GM06990 (cell line): ENCODE results near the gene HERC2.

Experiments
- DNase-seq: peaks from one replicate; pipeline ENCODE4 v3.0.0-alpha.2; 2011; ENCODE audit not compliant: insufficient read length; ENCODE audit errors: extremely low read depth
- H3K27me3 ChIP-seq: replicated peaks from 2 replicates; pipeline ENCODE4 v1.6.0; 2011; ENCODE audit warnings: low read length; ENCODE audit not compliant: control insufficient read depth, insufficient read depth
- H3K36me3 ChIP-seq: 2 replicates; pipeline ENCODE4 v1.5.1; 2011; ENCODE audit warnings: low read length; ENCODE audit not compliant: control insufficient read depth, insufficient read depth
- H3K4me3 ChIP-seq: replicated peaks from 2 replicates; pipeline ENCODE4 v1.5.1; 2011; ENCODE audit warnings: low read depth, mild to moderate bottlenecking, control low read depth, low read length
- CTCF ChIP-seq: IDR thresholded peaks from 2 replicates; pipeline ENCODE4 v1.5.1; 2011; ENCODE audit warnings: low read length, control low read depth, mild to moderate bottlenecking, inconsistent platforms; ENCODE audit not compliant: insufficient read depth, poor library complexity, severe bottlenecking

The HERC2 gene

GRCh38 chr15:28111543-28111942 is 210.4 kb downstream of the HERC2 start:
- Histone ChIP-seq H3K36me3 (peaks cover 23% of the 10 kb centered on the region), H3K27me3 (no peaks in the 10 kb centered on the region), H3K4me3 (no peak overlapping the region)
- TF ChIP-seq CTCF, result no peak
- no peak for DNase-seq

GRCh38 chr15:28110481-28110881 is 211.5 kb downstream of the HERC2 start:
- no peak for DNase-seq
- no peak overlapping the region for H3K4me3 ChIP-seq
- no peak for TF ChIP-seq CTCF
- H3K36me3 ChIP-seq, result peaks cover 22% of the 10 kb centered on the region
- H3K27me3 ChIP-seq, result no peaks in the 10 kb centered on the region; the same call in 1 of the 2 replicates

- no peak overlapping the region for H3K4me3 ChIP-seq
- no peak for DNase-seq
- no peak for TF ChIP-seq CTCF
Measured at GRCh38 chr15:28109626-28110455, 212.1 kb downstream of the HERC2 start.

GRCh38 chr15:28107904-28108275 is 214.1 kb downstream of the HERC2 start:
- Histone ChIP-seq H3K27me3 (no peaks in the 10 kb centered on the region; the same call in 1 of the 2 replicates), H3K4me3 (no peak overlapping the region), H3K36me3 (peaks cover 5% of the 10 kb centered on the region)
- DNase-seq, result no peak
- no peak for TF ChIP-seq CTCF

More at GRCh38 chr15:28109626-28110455, 212.1 kb downstream of the HERC2 start:
- Histone ChIP-seq H3K36me3 (peaks cover 19% of the 10 kb centered on the region), H3K27me3 (no peaks in the 10 kb centered on the region; the same call in 1 of the 2 replicates)

- Histone ChIP-seq H3K4me3 (peak overlapping the region; percentile 47), H3K27me3 (no peaks in the 10 kb centered on the region; the same call in 1 of the 2 replicates), H3K36me3 (peaks cover 2% of the 10 kb centered on the region)
- no peak for DNase-seq
- TF ChIP-seq CTCF, result no peak
Measured at GRCh38 chr15:28107111-28107903, 214.7 kb downstream of the HERC2 start.
